K562 treated with DMSO at 1 percent for 24 hours (cell line): ENCODE results near the gene HACD4. TPM values are rescaled to one million over a fixed set of nuclear protein-coding genes. Genes with fewer than 3 reads are reported as not detected.

Experiments
- total RNA-seq: library from RNA; unstranded; fragments of 300-600 nt; gene quantifications from 2 replicates; pipeline ENCODE4 v1.2.3, GENCODE V29; 2022; ENCODE audit warnings: low read depth; ENCODE audit not compliant: insufficient read depth

HACD4 gene, protein sequence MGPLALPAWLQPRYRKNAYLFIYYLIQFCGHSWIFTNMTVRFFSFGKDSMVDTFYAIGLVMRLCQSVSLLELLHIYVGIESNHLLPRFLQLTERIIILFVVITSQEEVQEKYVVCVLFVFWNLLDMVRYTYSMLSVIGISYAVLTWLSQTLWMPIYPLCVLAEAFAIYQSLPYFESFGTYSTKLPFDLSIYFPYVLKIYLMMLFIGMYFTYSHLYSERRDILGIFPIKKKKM
- not detected in 2 replicates for total RNA-seq

DNA sequence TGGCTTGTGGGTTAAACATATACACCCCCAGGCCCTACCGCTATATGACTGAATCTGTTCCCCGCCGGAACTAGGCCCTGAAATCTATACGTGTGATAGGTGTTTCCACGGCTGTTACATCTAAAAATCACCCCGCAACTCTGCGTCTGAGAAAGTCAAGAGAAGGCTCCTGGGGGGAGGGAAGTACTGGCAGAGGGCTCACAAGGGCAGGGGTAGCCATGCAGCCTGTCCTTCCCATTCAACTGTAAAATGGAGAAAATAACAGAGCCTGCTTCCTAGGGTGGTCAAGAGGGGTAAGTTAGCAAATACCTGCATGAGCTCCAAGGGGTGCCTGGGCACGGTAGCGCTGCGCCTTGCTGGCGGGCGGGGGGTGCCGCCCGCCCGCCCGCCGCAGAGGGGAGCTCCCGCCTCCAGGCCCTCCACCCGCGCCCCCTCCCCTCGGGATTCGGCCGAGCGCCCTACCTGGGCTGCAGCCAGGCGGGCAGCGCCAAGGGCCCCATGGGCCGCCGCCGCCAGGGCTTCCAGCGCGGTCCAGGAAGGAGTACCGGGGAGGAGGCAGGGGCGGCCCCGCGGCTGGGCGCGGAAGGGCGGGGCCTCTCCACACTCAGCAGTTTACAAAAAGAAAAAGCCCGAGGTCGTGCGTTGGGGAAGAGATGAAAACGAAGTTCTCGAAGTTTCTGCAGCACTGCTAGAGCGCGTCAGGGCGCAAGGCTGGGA, at the start of gene HACD4:
HACD4 (minus strand) TSS at position 550 of the 717 bp plus-strand sequence; CDS start at position 500, 50 bp downstream.

DNA sequence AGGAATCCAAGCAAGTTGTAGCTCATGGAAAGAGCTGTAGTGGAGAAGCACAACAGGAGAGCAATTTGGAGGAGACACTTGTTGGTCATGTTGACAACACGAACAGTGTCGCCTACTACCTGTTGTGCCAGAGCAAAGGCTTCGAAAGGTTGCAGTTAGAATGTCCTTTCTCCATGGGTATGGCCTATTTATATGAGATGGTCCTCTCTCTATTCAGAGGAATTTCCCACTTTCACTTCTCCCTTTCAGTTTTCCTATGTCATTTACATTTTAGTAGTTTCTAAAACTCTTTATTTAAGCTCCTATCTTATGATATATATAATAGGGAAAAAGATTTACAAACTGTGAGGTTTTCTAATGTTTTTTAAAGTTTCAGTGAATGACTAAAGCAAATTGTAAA, 46.3 kb upstream of the HACD4 start, which contains the start of gene IFNB1:
IFNB1 (minus strand) TSS at position 162 of the 400 bp plus-strand sequence; CDS start at position 89, 73 bp downstream.

Other genes with a start within 250 kb of the HACD4 start
- gene IFNB1, start 46.3 kb upstream of the HACD4 start, total RNA-seq, result not detected in 2 replicates
- not detected in 2 replicates for gene IFNW1, start 110.2 kb upstream of the HACD4 start, total RNA-seq
- not detected in 2 replicates for gene IFNA21, start 135.0 kb upstream of the HACD4 start, total RNA-seq
- gene IFNA4, start 155.9 kb upstream of the HACD4 start, total RNA-seq, result not detected in 2 replicates
- not detected in 2 replicates for gene IFNA7, start 170.6 kb upstream of the HACD4 start, total RNA-seq
- gene IFNA10, start 175.5 kb upstream of the HACD4 start, total RNA-seq, result not detected in 2 replicates
- not detected in 2 replicates for gene IFNA16, start 185.7 kb upstream of the HACD4 start, total RNA-seq
- gene IFNA17, start 196.6 kb upstream of the HACD4 start, total RNA-seq, result not detected in 2 replicates
- gene IFNA14, start 208.4 kb upstream of the HACD4 start, total RNA-seq, result not detected in 2 replicates